GM12878 (cell line): ENCODE measurements around the gene CRIM1. TPM values are rescaled to one million over a fixed set of nuclear protein-coding genes. Genes with fewer than 3 reads are reported as not detected.

ENCODE experiments used
- ATAC-seq: fragments of 200-7000 bp; cut with Tn5 transposase; 3 replicates; pipeline ENCODE4 v1.9.1; 2020; ENCODE audit warnings: mild to moderate bottlenecking, moderate library complexity
- BruUV-seq: library from RNA; stranded (reverse); fragments of 400-500 nt; replicated peaks from 2 replicates; lab custom pipeline; 2021; lab: Mats Ljungman, UMichigan
- CTCF ChIA-PET: fragments of 300-600 bp; sonication (Branson Sonifier 250); formaldehyde crosslinking; extraction: SDS; loops from one replicate; lab custom pipeline; 2021; ENCODE audit warnings: inconsistent platforms; lab: Yijun Ruan, JAX
- POLR2A ChIA-PET: fragments of 350-600 bp; formaldehyde crosslinking; extraction: SDS; loops from one replicate; lab custom pipeline; 2021; ENCODE audit warnings: inconsistent platforms; lab: Charles Lee
- RAD21 ChIA-PET: fragments of 300-600 bp; sonication (Branson Sonifier 250); formaldehyde crosslinking; loops from one replicate; lab custom pipeline; 2023; ENCODE audit warnings: antibody characterized with exemption; ENCODE audit not compliant: unreplicated experiment; lab: Charles Lee
- SMC1A ChIA-PET: fragments of 300-600 bp; sonication (Branson Sonifier 250); formaldehyde crosslinking; loops from one replicate; lab custom pipeline; 2023; ENCODE audit not compliant: unreplicated experiment, uncharacterized antibody; lab: Charles Lee
- DNase-seq: peaks from one replicate; pipeline ENCODE4 v3.0.0-alpha.2; 2011; ENCODE audit warnings: low read depth, low spot score
- FAIRE-seq: peaks from 3 replicates; lab custom pipeline; 2011; peaks lifted over from hg19 to GRCh38; lab: Jason Lieb, UNC
- H2AFZ ChIP-seq: 2 replicates; pipeline ENCODE4 v1.6.0; 2011; ENCODE audit warnings: low read depth, low read length, control low read depth; ENCODE audit not compliant: control insufficient read depth
- H3K27ac ChIP-seq: 2 replicates; pipeline ENCODE4 v1.5.1; 2011; ENCODE audit warnings: control low read depth; ENCODE audit not compliant: control insufficient read depth, insufficient read depth
- H3K27me3 ChIP-seq, 2 experiments: replicated peaks in 1 of 2; 2 replicates each; pipeline versions ENCODE4 v1.6.0 to v1.6.1; 2011; ENCODE audit warnings: low read length in 1 of 2; ENCODE audit not compliant: control insufficient read depth in 2 of 2, insufficient read depth in 2 of 2
- H3K36me3 ChIP-seq, 2 experiments: 2 replicates each; pipeline ENCODE4 v1.5.1; 2011; ENCODE audit warnings: low read length in 1 of 2; ENCODE audit not compliant: control insufficient read depth in 2 of 2, insufficient read depth in 2 of 2
- H3K4me1 ChIP-seq: 2 replicates; pipeline ENCODE4 v1.6.1; 2011; ENCODE audit warnings: mild to moderate bottlenecking, low read length, moderate library complexity, mixed read lengths; ENCODE audit not compliant: control insufficient read depth, insufficient read depth
- H3K4me2 ChIP-seq: 2 replicates; pipeline ENCODE4 v1.6.0; 2011; ENCODE audit warnings: control low read depth; ENCODE audit not compliant: control insufficient read depth, insufficient read depth
- H3K4me3 ChIP-seq: fragments of 200-600 bp; sonication (generic); 2 replicates; pipeline ENCODE4 v1.5.1; 2016
- H3K79me2 ChIP-seq: 2 replicates; pipeline ENCODE4 v1.6.0; 2011; ENCODE audit warnings: low read length; ENCODE audit not compliant: control insufficient read depth, insufficient read depth
- H3K9ac ChIP-seq: 2 replicates; pipeline ENCODE4 v1.8.0; 2011; ENCODE audit warnings: low read length, control low read depth, mixed read lengths; ENCODE audit not compliant: control insufficient read depth, insufficient read depth
- H3K9me3 ChIP-seq: replicated peaks from 3 replicates; pipeline ENCODE4 v1.5.1; 2011; ENCODE audit warnings: mild to moderate bottlenecking, low read length; ENCODE audit not compliant: control insufficient read depth, insufficient read depth
- H4K20me1 ChIP-seq: 2 replicates; pipeline ENCODE4 v1.6.0; 2011; ENCODE audit not compliant: control insufficient read depth, insufficient read depth
- BHLHE40 ChIP-seq, 2 experiments: fragments of 450-650 bp in 1 of 2; IDR thresholded peaks; 2 replicates each; pipeline ENCODE4 v1.6.1; 2011 to 2017; ENCODE audit warnings: low read depth in 2 of 2, borderline replicate concordance in 1 of 2, improper control_type of control experiment in 1 of 2, low read length in 1 of 2, mild to moderate bottlenecking in 1 of 2
- BMI1 ChIP-seq: fragments of 450-650 bp; IDR thresholded peaks from 2 replicates; pipeline ENCODE4 v1.6.1; 2016; ENCODE audit warnings: mild to moderate bottlenecking, moderate library complexity, borderline replicate concordance
- CEBPB ChIP-seq, 2 experiments: fragments of 150-350 bp in 1 of 2; IDR thresholded peaks; 2 replicates each; pipeline ENCODE4 v1.6.1; 2012 to 2014; ENCODE audit warnings: low read depth in 2 of 2, low read length in 2 of 2, borderline replicate concordance in 1 of 2, inconsistent platforms in 1 of 2
- CREB1 ChIP-seq: IDR thresholded peaks from 2 replicates; pipeline ENCODE4 v1.6.1; 2012; ENCODE audit warnings: low read depth, mild to moderate bottlenecking, inconsistent platforms
- CREM ChIP-seq: IDR thresholded peaks from 2 replicates; pipeline ENCODE4 v1.6.1; 2014; ENCODE audit warnings: antibody characterized with exemption, low read depth
- EP300 ChIP-seq, 2 experiments: fragments of 150-350 bp in 1 of 2; IDR thresholded peaks; 2 replicates each; pipeline ENCODE4 v1.6.1; 2011 to 2012; ENCODE audit warnings: low read depth in 2 of 2, low read length in 2 of 2, borderline replicate concordance in 1 of 2, improper control_type of control experiment in 1 of 2, inconsistent platforms in 1 of 2; ENCODE audit not compliant: control insufficient read depth in 1 of 2
- EZH2 ChIP-seq: IDR thresholded peaks from 2 replicates; pipeline ENCODE4 v1.6.1; 2012; ENCODE audit warnings: low read depth, mild to moderate bottlenecking, control low read depth, inconsistent platforms, low read length, borderline replicate concordance; ENCODE audit not compliant: control insufficient read depth
- GABPA ChIP-seq: IDR thresholded peaks from 2 replicates; pipeline ENCODE4 v1.6.1; 2014; ENCODE audit warnings: antibody characterized with exemption, low read depth, mild to moderate bottlenecking, inconsistent platforms
- GATAD2B ChIP-seq: fragments of 450-650 bp; conservative IDR thresholded peaks from 2 replicates; pipeline ENCODE4 v1.6.1; 2017; ENCODE audit warnings: low read depth, mild to moderate bottlenecking, moderate library complexity
- IKZF2 ChIP-seq, 2 experiments: fragments of 450-650 bp; IDR thresholded peaks; 2 replicates each; pipeline ENCODE4 v1.6.1; 2017; ENCODE audit warnings: mild to moderate bottlenecking in 2 of 2, moderate library complexity in 2 of 2
- MEF2A ChIP-seq: IDR thresholded peaks from 2 replicates; pipeline ENCODE4 v1.6.1; 2011; ENCODE audit warnings: low read depth, mild to moderate bottlenecking, low read length, moderate library complexity; ENCODE audit not compliant: insufficient read depth
- MEF2B ChIP-seq: fragments of 450-650 bp; IDR thresholded peaks from 2 replicates; pipeline ENCODE4 v1.6.1; 2018; ENCODE audit warnings: mild to moderate bottlenecking, moderate library complexity; ENCODE audit not compliant: partially characterized antibody, poor library complexity, severe bottlenecking
- MTA2 ChIP-seq: fragments of 450-650 bp; IDR thresholded peaks from 2 replicates; pipeline ENCODE4 v1.6.1; 2016; ENCODE audit warnings: low read depth, mild to moderate bottlenecking, moderate library complexity
- PAX5 ChIP-seq: IDR thresholded peaks from 2 replicates; pipeline ENCODE4 v1.6.1; 2011; ENCODE audit warnings: low read depth, low read length, borderline replicate concordance
- SPI1 ChIP-seq: IDR thresholded peaks from 2 replicates; pipeline ENCODE4 v1.6.1; 2011; ENCODE audit warnings: low read depth, mild to moderate bottlenecking, low read length, moderate library complexity, borderline replicate concordance; ENCODE audit not compliant: insufficient read depth
- ZBED1 ChIP-seq: IDR thresholded peaks from 2 replicates; pipeline ENCODE4 v1.6.1; 2016; ENCODE audit warnings: borderline replicate concordance
- WGBS: methylation state at CpG from one replicate; pipeline ENCODE4 v1.1.6; 2016; ENCODE audit warnings: low lambda C conversion rate; ENCODE audit not compliant: insufficient replicate concordance, insufficient coverage; ENCODE audit errors: missing lambda C conversion rate; 5-methylcytosine and 5-hydroxymethylcytosine counted together
- in situ Hi-C: fragments of 300-500 bp; cut with MboI; formaldehyde crosslinking; loops from 9 replicates; pipeline ENCODE4 v1.14.3; 2018; ENCODE audit warnings: mixed read lengths
- intact Hi-C: fragments of 100-400 bp; cut with micrococcal nuclease; formaldehyde crosslinking; loops from one replicate; pipeline ENCODE4 v1.14.2; 2022; ENCODE audit not compliant: unreplicated experiment
- polyA plus RNA-seq, 11 experiments: library from polyadenylated mRNA; depleted of rRNA in 4 of 11; unstranded in 6 of 11; stranded (reverse) in 5 of 11; fragments of >200 nt; fragmentation: Nextera tagmentation in 4 of 11; fragmentation: Illumina TruSeq in 1 of 11; extraction: Ambion mirVana in 4 of 11; extraction: Trizol in 1 of 11; gene quantifications; 1 replicate in 1 of 11; 2 replicates in 10 of 11; pipeline versions ENCODE4 v1.2.1 to v1.2.3, GENCODE V29; 2011 to 2016; ENCODE audit warnings: inconsistent platforms in 2 of 11, missing spikeins in 2 of 11, low read depth in 1 of 11
- total RNA-seq, 4 experiments: library from RNA; depleted of rRNA in 3 of 4; stranded (reverse); fragments of >200 nt in 3 of 4; fragmentation: Illumina TruSeq in 1 of 4; extraction: Trizol in 1 of 4; gene quantifications; 2 replicates each; pipeline versions ENCODE4 v1.2.1 to v1.2.3, GENCODE V29; 2013 to 2021
- TF ChIP-seq, protein P1 (sequence below): IDR thresholded peaks from 2 replicates; pipeline ENCODE4 v1.6.1; 2011; ENCODE audit warnings: low read depth, mild to moderate bottlenecking, low read length, moderate library complexity, borderline replicate concordance; ENCODE audit errors: extremely low read depth
- TF ChIP-seq, protein P2 (sequence below): IDR thresholded peaks from 2 replicates; pipeline ENCODE4 v1.6.1; 2012; ENCODE audit warnings: low read depth, low read length, improper control_type of control experiment
- TF ChIP-seq, protein P3 (sequence below): fragments of 450-650 bp; IDR thresholded peaks from 2 replicates; pipeline ENCODE4 v1.6.1; 2016; ENCODE audit warnings: mild to moderate bottlenecking

Gene CRIM1
- total and polyA plus RNA-seq, 10 of the 15 experiments (the other 5 are each of a cell fraction or from before 2014, with no cell fraction given): 0.42 to 7.4 (median 3.1) TPM

DNA sequence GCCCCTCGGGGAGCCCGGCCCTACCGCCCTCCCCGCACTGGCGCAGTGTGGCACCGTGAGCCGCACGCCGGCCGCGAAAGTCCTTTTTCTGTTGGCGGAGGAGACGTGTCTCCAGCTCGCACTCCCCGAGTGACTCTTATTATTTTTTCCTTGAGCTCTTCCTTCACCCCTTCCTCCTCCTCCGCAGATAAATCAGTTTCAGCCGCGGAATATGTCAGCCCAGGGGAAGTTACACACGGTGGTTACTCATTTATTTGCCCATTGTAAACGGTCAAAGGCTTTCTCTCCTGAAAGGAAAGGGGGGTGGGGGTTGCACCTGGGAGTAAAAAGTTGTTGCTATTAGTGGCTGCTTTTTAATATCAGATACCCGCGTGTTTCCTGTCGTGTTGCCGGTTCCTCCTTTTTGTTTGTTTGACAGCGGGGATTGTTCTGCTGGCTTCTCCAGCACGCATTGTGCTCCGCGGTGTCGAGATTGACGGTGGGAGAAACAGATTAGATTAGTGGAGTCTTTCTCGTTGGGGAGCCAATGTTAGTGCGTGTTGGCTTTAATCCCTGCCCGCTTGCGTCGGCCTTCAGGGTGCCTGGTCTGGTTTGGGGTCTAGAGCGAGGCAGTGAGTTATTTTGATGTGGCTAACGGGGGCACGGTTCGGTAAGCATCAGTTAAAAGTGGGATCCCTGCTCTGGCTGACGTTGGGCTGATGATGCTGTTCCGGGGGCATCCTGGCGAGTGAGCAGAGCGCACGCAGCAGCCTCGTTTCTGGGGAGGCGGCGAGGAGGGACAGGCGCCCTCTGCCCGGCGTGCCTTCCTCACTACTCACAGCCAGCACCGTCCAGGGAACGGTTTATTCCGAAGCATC is 1.6 kb downstream of the CRIM1 start:
- ATAC-seq: peak; percentile 59
- H3K4me3 ChIP-seq: peak overlapping the region; percentile 49; the same call in 1 of the 2 replicates
- 3% methylated on average over 43 of the region's 53 CpGs for WGBS
- CTCF ChIA-PET: interaction anchor here (0.9 kb wide), 1 partner anchor 384 kb away, joined by 3 read pairs; no protein-coding TSS in a partner anchor
- H3K36me3 ChIP-seq: no peaks in the 10 kb centered on the region
- no peak overlapping the region for H3K9ac ChIP-seq
- no peak overlapping the region for H2AFZ ChIP-seq
- no peaks in the 10 kb centered on the region for H3K9me3 ChIP-seq
- no peak overlapping the region for H3K27ac ChIP-seq
- H3K4me2 ChIP-seq: peak overlapping the region; percentile 32
- POLR2A ChIA-PET: no interaction called here
- SMC1A ChIA-PET: interaction anchor here (1.2 kb wide), 1 partner anchor 20 kb away, joined by 3 read pairs; no protein-coding TSS in a partner anchor
- intact Hi-C loops (loop anchor here (10.0 kb wide), 2 partner anchors 382 to 428 kb away; no protein-coding TSS in a partner anchor), in situ Hi-C loops (no loop called here)
- peaks cover 1 to 7% of the 10 kb centered on the region in 2 experiments; a peak in 3 of 4 replicates for H3K27me3 ChIP-seq
- peaks cover 9% of the 10 kb centered on the region for H3K4me1 ChIP-seq
- H4K20me1 ChIP-seq: no peaks in the 10 kb centered on the region; the same call in 1 of the 2 replicates
- peak; percentile 13 for FAIRE-seq
- DNase-seq: no peak
- RAD21 ChIA-PET: no interaction called here
- no TSS peak for BruUV-seq
- no peaks in the 10 kb centered on the region for H3K79me2 ChIP-seq
- TF ChIP-seq GATAD2B (0 out of 2 replicates have a peak, but pooled peaks have one; percentile 43), EZH2 (0 out of 2 replicates have a peak, but pooled peaks have one; percentile 22), CREM (peak; percentile 58; the same call in 1 of the 2 replicates), IKZF2 (IDR thresholded peaks at IDR 0.05) (peak; percentile 39 to 44; a peak in 1 of 4 replicates), ZBED1 (no peak), BMI1 (no peak), MEF2B (peak; percentile 23), CEBPB (IDR thresholded peaks at IDR 0.05; ENCODE audit: borderline replicate concordance in 1 of 2, low read depth in 2 of 2, low read length in 2 of 2) (no peak), MEF2A (0 out of 2 replicates have a peak, but pooled peaks have one; percentile 21), CREB1 (peak; percentile 80), GABPA (0 out of 2 replicates have a peak, but pooled peaks have one; percentile 22), SPI1 (peak; percentile 45; the same call in 1 of the 2 replicates), EP300 (IDR thresholded peaks at IDR 0.05; ENCODE audit: borderline replicate concordance in 1 of 2, control insufficient read depth in 1 of 2, low read depth in 2 of 2, low read length in 2 of 2) (peak in 1 of 2 experiments; percentile 51; a peak in 1 of 4 replicates), MTA2 (peak; percentile 44; the same call in 1 of the 2 replicates), PAX5 (peak; percentile 78), BHLHE40 (IDR thresholded peaks at IDR 0.05; ENCODE audit: borderline replicate concordance in 1 of 2, low read depth in 2 of 2, low read length in 1 of 2) (peak in 1 of 2 experiments; percentile 9; a peak in 1 of 4 replicates)
- TF ChIP-seq, protein P1, sequence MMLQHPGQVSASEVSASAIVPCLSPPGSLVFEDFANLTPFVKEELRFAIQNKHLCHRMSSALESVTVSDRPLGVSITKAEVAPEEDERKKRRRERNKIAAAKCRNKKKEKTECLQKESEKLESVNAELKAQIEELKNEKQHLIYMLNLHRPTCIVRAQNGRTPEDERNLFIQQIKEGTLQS: no peak
- TF ChIP-seq, protein P2, sequence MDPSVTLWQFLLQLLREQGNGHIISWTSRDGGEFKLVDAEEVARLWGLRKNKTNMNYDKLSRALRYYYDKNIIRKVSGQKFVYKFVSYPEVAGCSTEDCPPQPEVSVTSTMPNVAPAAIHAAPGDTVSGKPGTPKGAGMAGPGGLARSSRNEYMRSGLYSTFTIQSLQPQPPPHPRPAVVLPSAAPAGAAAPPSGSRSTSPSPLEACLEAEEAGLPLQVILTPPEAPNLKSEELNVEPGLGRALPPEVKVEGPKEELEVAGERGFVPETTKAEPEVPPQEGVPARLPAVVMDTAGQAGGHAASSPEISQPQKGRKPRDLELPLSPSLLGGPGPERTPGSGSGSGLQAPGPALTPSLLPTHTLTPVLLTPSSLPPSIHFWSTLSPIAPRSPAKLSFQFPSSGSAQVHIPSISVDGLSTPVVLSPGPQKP: no peak
- TF ChIP-seq, protein P3, sequence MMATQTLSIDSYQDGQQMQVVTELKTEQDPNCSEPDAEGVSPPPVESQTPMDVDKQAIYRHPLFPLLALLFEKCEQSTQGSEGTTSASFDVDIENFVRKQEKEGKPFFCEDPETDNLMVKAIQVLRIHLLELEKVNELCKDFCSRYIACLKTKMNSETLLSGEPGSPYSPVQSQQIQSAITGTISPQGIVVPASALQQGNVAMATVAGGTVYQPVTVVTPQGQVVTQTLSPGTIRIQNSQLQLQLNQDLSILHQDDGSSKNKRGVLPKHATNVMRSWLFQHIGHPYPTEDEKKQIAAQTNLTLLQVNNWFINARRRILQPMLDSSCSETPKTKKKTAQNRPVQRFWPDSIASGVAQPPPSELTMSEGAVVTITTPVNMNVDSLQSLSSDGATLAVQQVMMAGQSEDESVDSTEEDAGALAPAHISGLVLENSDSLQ: peak; percentile 29; the same call in 1 of the 2 replicates
